B cell (primary cell): Measurements from ENCODE around the gene TCF7L2. TPM values are rescaled to one million over a fixed set of nuclear protein-coding genes. Genes with fewer than 3 reads are reported as not detected.

Source experiments
- ATAC-seq: fragments of 200-7000 bp; cut with Tn5 transposase; one replicate; pipeline ENCODE4 v1.10.0; 2021; ENCODE audit warnings: low read depth, mild to moderate bottlenecking, moderate number of reproducible peaks, moderate library complexity
- CTCF ChIA-PET: fragments of 350-600 bp; sonication (Branson Sonifier 250); formaldehyde crosslinking; loops from one replicate; lab custom pipeline; 2021; ENCODE audit warnings: antibody characterized with exemption, inconsistent platforms; lab: Charles Lee
- POLR2A ChIA-PET: fragments of 350-600 bp; sonication (Branson Sonifier 250); formaldehyde crosslinking; loops from one replicate; lab custom pipeline; 2021; ENCODE audit warnings: antibody characterized with exemption; lab: Charles Lee
- DNase-seq: peaks from one replicate; pipeline ENCODE4 v3.0.0; 2013
- H2AFZ ChIP-seq: 2 replicates; pipeline ENCODE4 v1.6.1; 2012; ENCODE audit warnings: mild to moderate bottlenecking, low read depth, low read length; ENCODE audit not compliant: insufficient read depth, poor library complexity, severe bottlenecking
- H3K27ac ChIP-seq, 2 donors: 1 replicate in 1 of 2; 2 replicates in 1 of 2; pipeline ENCODE4 v1.5.1; 2012 to 2013; ENCODE audit warnings: low read length in 2 of 2, mild to moderate bottlenecking in 2 of 2, moderate library complexity in 1 of 2
- H3K27me3 ChIP-seq, 4 experiments: fragments of 200-600 bp in 1 of 4; sonication (generic) in 1 of 4; replicated peaks in 1 of 4; 1 replicate in 2 of 4; 2 replicates in 2 of 4; pipeline versions ENCODE4 v1.6.1 to v1.7.0; 2013 to 2016; ENCODE audit warnings: low read length in 3 of 4, mild to moderate bottlenecking in 2 of 4, mixed read lengths in 1 of 4, moderate library complexity in 1 of 4; ENCODE audit not compliant: insufficient read depth in 4 of 4, control insufficient read depth in 3 of 4; ENCODE audit errors: control extremely low read depth in 1 of 4
- H3K36me3 ChIP-seq, 2 experiments: replicated peaks in 1 of 2; 1 replicate in 1 of 2; 2 replicates in 1 of 2; pipeline versions ENCODE4 v1.6.1 to v1.7.1; 2013; ENCODE audit warnings: low read length in 1 of 2; ENCODE audit not compliant: insufficient read depth in 2 of 2, control insufficient read depth in 1 of 2; ENCODE audit errors: control extremely low read depth in 1 of 2, extremely low read depth in 1 of 2
- H3K4me1 ChIP-seq, 2 donors: fragments of 200-600 bp in 1 of 2; sonication (generic) in 1 of 2; 1 replicate in 1 of 2; 2 replicates in 1 of 2; pipeline versions ENCODE4 v1.5.1 to v1.6.1; 2013 to 2017; ENCODE audit warnings: low read length in 2 of 2; ENCODE audit not compliant: control insufficient read depth in 2 of 2, insufficient read depth in 2 of 2
- H3K4me2 ChIP-seq: replicated peaks from 2 replicates; pipeline ENCODE3; 2012; ENCODE audit warnings: mild to moderate bottlenecking, low read depth, low read length; ENCODE audit not compliant: poor library complexity, severe bottlenecking
- H3K4me3 ChIP-seq, 5 experiments: fragments of 200-600 bp in 1 of 5; sonication (generic) in 1 of 5; 1 replicate in 3 of 5; 2 replicates in 2 of 5; pipeline versions ENCODE4 v1.5.1 to v1.7.0; 2011 to 2016; ENCODE audit warnings: low read length in 4 of 5, mild to moderate bottlenecking in 4 of 5, low read depth in 2 of 5, control low read depth in 1 of 5, moderate library complexity in 1 of 5; ENCODE audit not compliant: insufficient read depth in 1 of 5; ENCODE audit errors: control extremely low read depth in 1 of 5, extremely low read depth in 1 of 5
- H3K79me2 ChIP-seq: fragments of 200-600 bp; sonication (generic); one replicate; pipeline ENCODE4 v1.6.0; 2016; ENCODE audit warnings: low read length; ENCODE audit not compliant: control insufficient read depth, insufficient read depth
- H3K9ac ChIP-seq: fragments of 200-600 bp; sonication (generic); 2 replicates; pipeline ENCODE4 v1.6.1; 2017; ENCODE audit warnings: mild to moderate bottlenecking, low read length, moderate library complexity
- H3K9me3 ChIP-seq, 3 donors: one replicate each; pipeline versions ENCODE4 v1.6.1 to v1.7.1; 2013; ENCODE audit warnings: low read length in 2 of 3; ENCODE audit not compliant: control insufficient read depth in 2 of 3, insufficient read depth in 1 of 3; ENCODE audit errors: control extremely low read depth in 1 of 3
- H4K20me1 ChIP-seq: 2 replicates; pipeline ENCODE4 v1.6.0; 2012; ENCODE audit warnings: mild to moderate bottlenecking, low read length; ENCODE audit not compliant: insufficient read depth, control insufficient read depth, poor library complexity, severe bottlenecking
- H3K27ac Mint-ChIP-seq: one replicate; pipeline ENCODE4 v1.8.0; 2021; ENCODE audit warnings: mixed read lengths
- H3K27me3 Mint-ChIP-seq: one replicate; pipeline ENCODE4 v1.8.0; 2021; ENCODE audit warnings: mixed read lengths
- H3K4me1 Mint-ChIP-seq: one replicate; pipeline ENCODE4 v1.8.0; 2021; ENCODE audit warnings: mixed read lengths
- H3K4me3 Mint-ChIP-seq: one replicate; pipeline ENCODE4 v1.8.0; 2021; ENCODE audit warnings: mixed read lengths
- H3K9me3 Mint-ChIP-seq: one replicate; pipeline ENCODE4 v1.8.0; 2022; ENCODE audit warnings: mixed read lengths; ENCODE audit not compliant: insufficient read depth
- EZH2 ChIP-seq: IDR thresholded peaks from 2 replicates; pipeline ENCODE4 v1.6.1; 2012; ENCODE audit warnings: borderline replicate concordance, low read depth, mild to moderate bottlenecking, moderate library complexity, low read length; ENCODE audit not compliant: insufficient read depth, poor library complexity, severe bottlenecking
- WGBS: methylation state at CpG from one replicate; pipeline ENCODE4 v1.1.5; 2013; ENCODE audit warnings: missing lambda C conversion rate; ENCODE audit not compliant: insufficient coverage; 5-methylcytosine and 5-hydroxymethylcytosine counted together
- intact Hi-C: fragments of 100-400 bp; cut with micrococcal nuclease; formaldehyde crosslinking; loops from one replicate; pipeline ENCODE4 v1.10.0; 2022
- polyA plus RNA-seq: library from polyadenylated mRNA; depleted of rRNA; stranded (reverse); fragments of >200 nt; gene quantifications from 2 replicates; pipeline ENCODE4 v1.2.3, GENCODE V29; 2012
- total RNA-seq, 2 donors: library from RNA; stranded (reverse); fragments of 120-200 nt in 1 of 2; gene quantifications; 1 replicate in 1 of 2; 2 replicates in 1 of 2; pipeline versions ENCODE4 v1.2.3 to v1.2.4, GENCODE V29; 2013 to 2022
- TF ChIP-seq, protein P1 (sequence below): fragments of 200-600 bp; IDR thresholded peaks from one replicate; pipeline ENCODE4 v1.8.0; 2022; ENCODE audit warnings: antibody characterized with exemption, mild to moderate bottlenecking

TCF7L2 gene
- total and polyA plus RNA-seq, 2 donors (not counting 1 experiment from before 2014, with no cell fraction given): 0.48 to 1.1 TPM

DNA sequence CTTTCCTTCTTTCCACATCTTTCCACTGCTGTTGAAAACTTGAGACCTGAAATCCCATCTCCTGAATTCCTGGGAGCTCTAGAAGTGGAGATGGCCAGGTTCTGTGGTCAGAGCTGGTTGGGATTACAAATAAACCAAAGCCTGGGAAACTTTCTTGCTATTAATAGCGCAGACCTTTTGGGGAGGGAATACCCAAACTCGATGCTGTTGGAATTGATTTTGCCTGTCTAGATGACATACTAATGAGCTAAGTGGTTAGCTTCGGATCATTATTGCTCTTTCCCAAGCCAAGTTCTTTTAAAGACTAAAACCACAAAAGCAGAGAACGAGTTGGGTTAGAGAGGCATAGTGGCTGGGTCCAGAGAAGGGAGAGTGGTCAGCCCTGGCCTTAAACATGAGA, 76.6 kb downstream of the TCF7L2 start:
- H3K4me2 ChIP-seq: no peak overlapping the region
- no peaks in the 10 kb centered on the region for H3K27me3 ChIP-seq
- H3K27me3 Mint-ChIP-seq: peaks cover 26% of the 10 kb centered on the region
- H3K27ac ChIP-seq: no peak overlapping the region
- no peak overlapping the region for H3K4me3 ChIP-seq
- no peak for DNase-seq
- H3K9me3 ChIP-seq: no peaks in the 10 kb centered on the region
- TF ChIP-seq EZH2: no peak
- TF ChIP-seq, protein P1, sequence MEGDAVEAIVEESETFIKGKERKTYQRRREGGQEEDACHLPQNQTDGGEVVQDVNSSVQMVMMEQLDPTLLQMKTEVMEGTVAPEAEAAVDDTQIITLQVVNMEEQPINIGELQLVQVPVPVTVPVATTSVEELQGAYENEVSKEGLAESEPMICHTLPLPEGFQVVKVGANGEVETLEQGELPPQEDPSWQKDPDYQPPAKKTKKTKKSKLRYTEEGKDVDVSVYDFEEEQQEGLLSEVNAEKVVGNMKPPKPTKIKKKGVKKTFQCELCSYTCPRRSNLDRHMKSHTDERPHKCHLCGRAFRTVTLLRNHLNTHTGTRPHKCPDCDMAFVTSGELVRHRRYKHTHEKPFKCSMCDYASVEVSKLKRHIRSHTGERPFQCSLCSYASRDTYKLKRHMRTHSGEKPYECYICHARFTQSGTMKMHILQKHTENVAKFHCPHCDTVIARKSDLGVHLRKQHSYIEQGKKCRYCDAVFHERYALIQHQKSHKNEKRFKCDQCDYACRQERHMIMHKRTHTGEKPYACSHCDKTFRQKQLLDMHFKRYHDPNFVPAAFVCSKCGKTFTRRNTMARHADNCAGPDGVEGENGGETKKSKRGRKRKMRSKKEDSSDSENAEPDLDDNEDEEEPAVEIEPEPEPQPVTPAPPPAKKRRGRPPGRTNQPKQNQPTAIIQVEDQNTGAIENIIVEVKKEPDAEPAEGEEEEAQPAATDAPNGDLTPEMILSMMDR: no peak
- intact Hi-C loops: no loop called here
- H3K4me1 Mint-ChIP-seq: no peaks in the 10 kb centered on the region
- no peak overlapping the region for H3K27ac Mint-ChIP-seq
- no peak overlapping the region for H3K4me3 Mint-ChIP-seq
- no peaks in the 10 kb centered on the region for H3K79me2 ChIP-seq
- ChIA-PET POLR2A (no interaction called here), CTCF (no interaction called here)
- no peak overlapping the region for H2AFZ ChIP-seq
- ATAC-seq: no peak
- no peak overlapping the region for H3K9ac ChIP-seq
- no peaks in the 10 kb centered on the region for H3K4me1 ChIP-seq
- H3K9me3 Mint-ChIP-seq: no peaks in the 10 kb centered on the region
- H3K36me3 ChIP-seq: no peaks in the 10 kb centered on the region
- no peaks in the 10 kb centered on the region for H4K20me1 ChIP-seq
- 75% methylated on average over 2 of the region's 4 CpGs for WGBS

DNA sequence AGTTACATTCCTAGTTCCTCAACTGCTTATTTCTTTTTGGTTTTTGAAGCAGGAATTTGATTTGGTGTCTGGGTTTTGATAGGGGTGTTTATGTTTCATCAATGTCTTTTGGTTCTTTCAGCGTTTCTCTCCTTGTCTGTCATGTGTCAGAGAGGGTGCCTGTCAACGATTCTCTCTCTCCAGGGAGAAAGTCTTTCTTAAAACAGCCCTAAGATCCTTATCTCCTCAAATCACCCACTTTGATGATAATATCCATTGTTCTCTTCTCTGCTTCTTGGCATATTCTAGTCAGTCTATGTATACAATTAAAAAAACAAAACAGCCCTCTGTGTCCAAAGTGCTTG, 77.2 kb downstream of the TCF7L2 start:
- Mint-ChIP-seq H3K4me3 (no peak overlapping the region), H3K4me1 (no peaks in the 10 kb centered on the region), H3K27ac (no peak overlapping the region), H3K9me3 (no peaks in the 10 kb centered on the region), H3K27me3 (peaks cover 26% of the 10 kb centered on the region)
- Histone ChIP-seq H3K79me2 (no peaks in the 10 kb centered on the region), H3K36me3 (no peaks in the 10 kb centered on the region), H3K27me3 (no peaks in the 10 kb centered on the region), H3K4me3 (no peak overlapping the region), H3K27ac (no peak overlapping the region), H3K4me2 (no peak overlapping the region), H4K20me1 (no peaks in the 10 kb centered on the region), H3K9ac (no peak overlapping the region), H2AFZ (no peak overlapping the region), H3K4me1 (no peaks in the 10 kb centered on the region), H3K9me3 (no peaks in the 10 kb centered on the region)
- POLR2A ChIA-PET: no interaction called here
- ATAC-seq (no peak), DNase-seq (no peak)
- CTCF ChIA-PET: no interaction called here
- intact Hi-C loops: no loop called here
- no CpG with 5 or more reads among the region's 2 CpGs for WGBS
- TF ChIP-seq, protein P1: no peak
- no peak for TF ChIP-seq EZH2
